PC-3 (cell line): ENCODE results near the gene ENDOV.

Experiments used
- CTCF ChIP-seq: fragments of 300-600 bp; sonication (generic); conservative IDR thresholded peaks from 2 replicates; pipeline ENCODE4 v1.5.1; 2017; ENCODE audit warnings: antibody characterized with exemption, low read depth, mild to moderate bottlenecking, low read length
- EZH2 ChIP-seq: fragments of 300-600 bp; sonication (generic); IDR thresholded peaks from one replicate; pipeline ENCODE4 v1.6.1; 2017; ENCODE audit warnings: antibody characterized with exemption, mild to moderate bottlenecking, low read length; ENCODE audit not compliant: unreplicated experiment

DNA sequence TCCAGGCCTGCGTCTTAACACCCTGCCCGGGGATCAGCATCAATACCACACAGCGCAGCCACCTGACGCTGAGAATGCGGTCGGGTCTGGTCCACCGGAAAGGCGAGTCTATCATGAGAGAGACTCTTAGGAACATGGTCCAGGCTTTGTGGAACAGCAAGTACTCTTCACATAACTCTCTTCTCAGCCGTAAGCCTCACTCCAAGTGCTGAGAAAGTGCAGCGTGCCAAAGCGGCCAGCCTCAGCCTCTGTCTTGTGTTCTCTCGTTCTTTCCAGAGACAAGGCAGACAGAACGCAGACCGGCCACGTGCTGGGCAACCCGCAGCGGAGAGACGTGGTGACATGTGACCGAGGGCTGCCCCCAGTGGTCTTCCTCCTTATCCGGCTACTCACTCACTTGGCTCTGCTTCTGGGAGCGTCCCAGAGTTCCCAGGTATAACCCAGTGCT, 34.4 kb upstream of the ENDOV start:
- no peak for TF ChIP-seq CTCF
- TF ChIP-seq EZH2, result no peak
